ENCODE data around the gene VIPR2. TPM values are rescaled to one million over a fixed set of nuclear protein-coding genes. Genes with fewer than 3 reads are reported as not detected.

VIPR2 gene
- total RNA-seq, 1 donor from 2014 or later: not detected

DNA sequence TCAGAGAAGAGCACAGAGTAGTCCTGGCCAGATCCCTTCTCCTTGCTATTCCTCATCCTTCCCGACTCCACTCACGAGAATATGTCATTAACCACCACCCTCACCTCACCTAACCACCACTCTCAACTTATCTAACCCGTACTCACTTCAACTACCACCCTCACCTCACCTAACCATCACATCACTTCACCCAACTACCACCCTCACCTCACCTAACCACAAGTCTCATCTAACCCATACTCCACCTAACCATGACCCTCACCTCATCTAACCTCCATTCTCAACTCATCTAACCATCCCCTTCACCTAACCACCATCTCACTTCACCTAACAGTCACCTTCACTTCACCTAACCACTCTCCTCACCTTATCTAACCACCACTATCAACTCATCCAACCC is 85.0 kb downstream of the VIPR2 start:
- no peak for FAIRE-seq
- no peaks in the 10 kb centered on the region for H3K36me3 ChIP-seq (ENCODE audit: control insufficient read depth, insufficient read depth, low read length)
- H3K4me3 ChIP-seq (ENCODE audit: low read depth, low read length): no peak overlapping the region
- H3K27me3 ChIP-seq (ENCODE audit: control insufficient read depth, insufficient read depth, low read length): no peaks in the 10 kb centered on the region
- TF ChIP-seq, protein P1, sequence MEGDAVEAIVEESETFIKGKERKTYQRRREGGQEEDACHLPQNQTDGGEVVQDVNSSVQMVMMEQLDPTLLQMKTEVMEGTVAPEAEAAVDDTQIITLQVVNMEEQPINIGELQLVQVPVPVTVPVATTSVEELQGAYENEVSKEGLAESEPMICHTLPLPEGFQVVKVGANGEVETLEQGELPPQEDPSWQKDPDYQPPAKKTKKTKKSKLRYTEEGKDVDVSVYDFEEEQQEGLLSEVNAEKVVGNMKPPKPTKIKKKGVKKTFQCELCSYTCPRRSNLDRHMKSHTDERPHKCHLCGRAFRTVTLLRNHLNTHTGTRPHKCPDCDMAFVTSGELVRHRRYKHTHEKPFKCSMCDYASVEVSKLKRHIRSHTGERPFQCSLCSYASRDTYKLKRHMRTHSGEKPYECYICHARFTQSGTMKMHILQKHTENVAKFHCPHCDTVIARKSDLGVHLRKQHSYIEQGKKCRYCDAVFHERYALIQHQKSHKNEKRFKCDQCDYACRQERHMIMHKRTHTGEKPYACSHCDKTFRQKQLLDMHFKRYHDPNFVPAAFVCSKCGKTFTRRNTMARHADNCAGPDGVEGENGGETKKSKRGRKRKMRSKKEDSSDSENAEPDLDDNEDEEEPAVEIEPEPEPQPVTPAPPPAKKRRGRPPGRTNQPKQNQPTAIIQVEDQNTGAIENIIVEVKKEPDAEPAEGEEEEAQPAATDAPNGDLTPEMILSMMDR (IDR thresholded peaks at IDR 0.05; ENCODE audit: insufficient read depth, low read length, severe bottlenecking): no peak
- DNase-seq (ENCODE audit: low read depth): no peak

DNA sequence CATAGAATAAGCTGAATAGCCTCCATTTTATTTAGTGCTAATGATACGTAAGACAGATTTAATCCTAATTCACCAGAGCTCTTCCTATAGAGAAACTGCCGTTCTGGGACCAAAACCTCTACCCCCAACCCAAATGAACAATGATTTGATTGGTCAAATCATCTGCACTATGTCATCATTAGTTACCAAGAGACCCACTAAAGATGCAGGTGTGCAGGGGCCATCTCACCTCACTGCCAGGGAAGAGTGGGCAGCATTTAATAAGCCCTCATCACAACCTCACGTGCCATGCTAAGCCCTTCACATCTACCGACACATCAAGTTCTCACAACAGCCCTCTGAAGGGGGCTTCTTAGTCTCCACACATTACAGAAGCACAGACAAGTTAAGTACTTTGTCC is 87.0 kb downstream of the VIPR2 start:
- Histone ChIP-seq H3K36me3 (ENCODE audit: control insufficient read depth, insufficient read depth, low read length) (no peaks in the 10 kb centered on the region), H3K27me3 (ENCODE audit: control insufficient read depth, insufficient read depth, low read length) (no peaks in the 10 kb centered on the region), H3K4me3 (ENCODE audit: low read depth, low read length) (no peak overlapping the region)
- FAIRE-seq (no peak), DNase-seq (ENCODE audit: low read depth) (no peak)
- TF ChIP-seq, protein P1 (IDR thresholded peaks at IDR 0.05; ENCODE audit: insufficient read depth, low read length, severe bottlenecking): no peak

DNA sequence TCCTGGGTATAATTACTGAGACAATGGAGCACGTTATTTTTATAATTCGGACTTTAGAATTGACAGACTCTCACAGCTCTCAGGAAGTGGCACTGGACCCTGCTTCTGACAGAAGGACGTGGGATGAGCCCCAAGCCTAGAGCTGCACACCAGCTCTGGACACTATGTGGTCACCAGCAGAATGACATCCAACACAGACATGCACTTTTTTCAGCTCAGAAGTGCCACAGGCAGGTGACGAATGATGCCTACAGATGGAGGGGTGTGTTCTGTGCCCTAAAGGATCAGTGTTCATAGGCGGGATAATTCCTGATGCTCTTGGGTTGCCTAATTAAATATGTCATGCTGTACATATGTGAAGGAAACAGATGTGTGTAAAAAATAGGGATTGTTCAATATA is 87.9 kb downstream of the VIPR2 start:
- DNase-seq (ENCODE audit: low read depth) (no peak), FAIRE-seq (no peak)
- H3K27me3 ChIP-seq (ENCODE audit: control insufficient read depth, insufficient read depth, low read length): no peaks in the 10 kb centered on the region

DNA sequence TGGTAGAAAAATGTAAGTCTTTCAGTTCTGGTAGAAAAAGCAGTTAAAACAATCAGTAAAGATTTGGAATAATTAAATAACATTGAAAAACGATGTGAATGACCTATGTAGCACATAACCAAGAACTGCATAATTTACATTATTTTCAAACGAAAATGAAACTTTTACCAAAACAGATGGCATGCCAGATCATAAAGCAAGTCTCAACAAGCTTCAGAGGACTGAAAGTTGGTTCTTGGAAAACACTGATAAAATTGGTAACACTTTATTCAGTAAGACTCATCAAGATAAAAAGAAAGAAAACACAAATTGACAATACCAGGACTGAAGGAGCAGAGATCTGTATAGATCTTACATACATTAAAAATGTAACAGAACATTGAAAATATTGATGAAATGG is 92.8 kb downstream of the VIPR2 start:
- no peaks in the 10 kb centered on the region for H3K36me3 ChIP-seq (ENCODE audit: control insufficient read depth, insufficient read depth, low read length)
- TF ChIP-seq, protein P1 (IDR thresholded peaks at IDR 0.05; ENCODE audit: insufficient read depth, low read length, severe bottlenecking): no peak
- FAIRE-seq (no peak), DNase-seq (ENCODE audit: low read depth) (no peak)
- no peaks in the 10 kb centered on the region for H3K27me3 ChIP-seq (ENCODE audit: control insufficient read depth, insufficient read depth, low read length)
- H3K4me3 ChIP-seq (ENCODE audit: low read depth, low read length): no peak overlapping the region

More for the DNA sequence above, 87.9 kb downstream of the VIPR2 start:
- TF ChIP-seq, protein P1 (IDR thresholded peaks at IDR 0.05; ENCODE audit: insufficient read depth, low read length, severe bottlenecking): no peak
- Histone ChIP-seq H3K36me3 (ENCODE audit: control insufficient read depth, insufficient read depth, low read length) (no peaks in the 10 kb centered on the region), H3K4me3 (ENCODE audit: low read depth, low read length) (no peak overlapping the region)

DNA sequence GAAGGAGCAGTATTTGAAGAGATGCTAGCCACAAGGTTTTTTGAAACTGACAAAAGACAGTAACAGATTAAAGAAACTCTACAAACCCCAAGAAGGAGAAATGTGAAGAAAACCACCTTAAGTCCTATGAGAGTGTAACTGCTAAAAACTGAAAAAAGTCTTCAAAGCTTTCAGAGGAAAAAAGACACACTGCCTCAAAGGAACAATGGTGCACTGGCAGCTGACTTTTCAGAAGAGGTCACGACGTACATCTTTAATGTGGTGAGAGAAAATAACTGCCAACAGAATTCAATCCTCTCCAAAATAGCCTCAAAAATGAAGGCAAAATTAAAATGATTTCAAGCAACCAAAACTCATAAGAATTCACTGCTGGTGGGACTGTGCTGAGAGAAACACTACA is 94.0 kb downstream of the VIPR2 start:
- no peak overlapping the region for H3K4me3 ChIP-seq (ENCODE audit: low read depth, low read length)
- no peaks in the 10 kb centered on the region for H3K27me3 ChIP-seq (ENCODE audit: control insufficient read depth, insufficient read depth, low read length)
- TF ChIP-seq, protein P1 (IDR thresholded peaks at IDR 0.05; ENCODE audit: insufficient read depth, low read length, severe bottlenecking): no peak
- H3K36me3 ChIP-seq (ENCODE audit: control insufficient read depth, insufficient read depth, low read length): no peaks in the 10 kb centered on the region
- FAIRE-seq (no peak), DNase-seq (ENCODE audit: low read depth) (no peak)

DNA sequence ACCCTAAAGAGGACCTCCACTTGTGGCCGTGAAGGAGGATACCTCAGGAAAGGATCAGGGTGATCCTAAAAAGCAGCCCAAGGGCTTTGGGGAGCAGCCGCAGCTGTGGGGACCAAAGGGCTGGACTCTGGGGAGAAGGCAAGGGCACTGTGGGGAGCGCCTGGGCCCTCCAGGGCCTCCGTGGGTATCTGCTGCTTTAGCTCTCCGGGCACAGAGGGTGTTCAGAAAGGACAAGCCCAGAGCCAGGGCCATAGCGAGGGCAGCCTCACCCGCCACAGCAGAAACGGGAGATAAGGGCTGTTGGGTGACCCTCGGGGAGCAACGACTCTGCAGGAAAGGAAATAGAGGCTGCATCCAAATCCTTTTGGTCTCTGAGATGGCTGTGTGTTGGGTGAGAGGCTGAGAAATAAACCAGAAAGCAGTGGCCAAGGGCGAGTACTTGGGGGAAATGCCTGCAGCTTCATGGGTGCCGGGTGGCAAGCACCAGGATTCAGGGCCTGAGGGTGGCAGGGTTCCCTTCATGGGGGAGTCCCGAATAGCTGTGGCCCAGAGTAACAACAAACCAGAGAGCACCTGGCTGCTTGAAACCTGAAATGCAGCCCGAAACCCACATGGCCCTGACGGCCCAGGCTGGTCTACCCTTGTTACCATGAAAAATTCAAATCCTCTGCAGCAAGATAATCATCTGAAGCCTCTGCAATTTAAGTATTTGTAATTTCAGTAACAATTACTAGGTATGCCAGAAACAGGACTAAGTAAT is 95.2 kb downstream of the VIPR2 start:
- FAIRE-seq: no peak

More for the DNA sequence above, 95.2 kb downstream of the VIPR2 start:
- Histone ChIP-seq H3K27me3 (ENCODE audit: control insufficient read depth, insufficient read depth, low read length) (no peaks in the 10 kb centered on the region), H3K4me3 (ENCODE audit: low read depth, low read length) (no peak overlapping the region), H3K36me3 (ENCODE audit: control insufficient read depth, insufficient read depth, low read length) (no peaks in the 10 kb centered on the region)
- no peak for DNase-seq (ENCODE audit: low read depth)
- TF ChIP-seq, protein P1 (IDR thresholded peaks at IDR 0.05; ENCODE audit: insufficient read depth, low read length, severe bottlenecking): no peak

Measured in bronchial epithelial cell (primary cell).